ENCODE measurements around the gene TSHZ3.

Gene TSHZ3

DNA sequence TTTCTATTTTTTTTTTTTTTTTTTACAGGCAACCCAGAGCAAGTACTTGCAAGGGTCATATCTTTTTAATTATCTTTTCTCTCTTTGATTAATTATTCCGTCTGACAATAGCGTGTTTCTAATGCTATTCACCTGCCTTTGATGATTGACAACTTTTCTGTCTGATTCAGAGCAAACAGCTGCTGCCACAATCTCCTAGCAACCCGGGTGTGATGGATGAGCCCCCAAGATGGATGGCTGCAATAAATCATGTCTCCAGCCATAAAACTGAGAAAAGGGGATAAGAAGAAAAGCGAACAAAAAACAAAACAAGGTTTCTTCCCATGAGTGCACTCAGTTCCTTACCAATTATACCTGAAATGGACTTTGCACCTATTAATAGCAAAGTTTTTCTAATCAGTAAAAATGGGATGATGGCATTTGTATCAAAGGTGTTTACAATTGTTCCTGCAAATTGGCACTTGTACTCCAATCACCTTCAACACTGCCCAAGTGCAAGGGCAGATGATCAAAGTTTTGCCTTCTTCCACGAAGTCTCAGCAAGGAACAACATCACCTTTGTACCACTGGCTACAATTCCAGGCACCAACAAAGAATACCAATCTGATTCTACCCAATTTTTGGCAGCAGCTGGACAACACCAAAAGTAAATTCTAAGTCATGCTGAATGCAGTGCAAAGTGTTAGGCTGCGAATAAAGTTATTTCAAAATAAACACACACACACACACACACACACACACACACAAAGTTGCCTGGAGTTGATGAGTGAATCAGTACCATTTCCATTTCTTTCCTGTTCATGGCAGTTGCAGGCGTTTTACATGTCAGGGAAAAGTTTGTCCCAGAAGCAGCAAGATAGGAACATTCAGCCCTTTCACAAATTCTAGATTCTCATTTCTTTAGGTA, 12.0 kb downstream of the TSHZ3 start:
- DNase-seq = no peak

GRCh38 chr19:31335716-31336115, 13.5 kb downstream of the TSHZ3 start:
- DNase-seq = no peak

GRCh38 chr19:31334849-31335624, 14.2 kb downstream of the TSHZ3 start:
- no peak for DNase-seq

DNA sequence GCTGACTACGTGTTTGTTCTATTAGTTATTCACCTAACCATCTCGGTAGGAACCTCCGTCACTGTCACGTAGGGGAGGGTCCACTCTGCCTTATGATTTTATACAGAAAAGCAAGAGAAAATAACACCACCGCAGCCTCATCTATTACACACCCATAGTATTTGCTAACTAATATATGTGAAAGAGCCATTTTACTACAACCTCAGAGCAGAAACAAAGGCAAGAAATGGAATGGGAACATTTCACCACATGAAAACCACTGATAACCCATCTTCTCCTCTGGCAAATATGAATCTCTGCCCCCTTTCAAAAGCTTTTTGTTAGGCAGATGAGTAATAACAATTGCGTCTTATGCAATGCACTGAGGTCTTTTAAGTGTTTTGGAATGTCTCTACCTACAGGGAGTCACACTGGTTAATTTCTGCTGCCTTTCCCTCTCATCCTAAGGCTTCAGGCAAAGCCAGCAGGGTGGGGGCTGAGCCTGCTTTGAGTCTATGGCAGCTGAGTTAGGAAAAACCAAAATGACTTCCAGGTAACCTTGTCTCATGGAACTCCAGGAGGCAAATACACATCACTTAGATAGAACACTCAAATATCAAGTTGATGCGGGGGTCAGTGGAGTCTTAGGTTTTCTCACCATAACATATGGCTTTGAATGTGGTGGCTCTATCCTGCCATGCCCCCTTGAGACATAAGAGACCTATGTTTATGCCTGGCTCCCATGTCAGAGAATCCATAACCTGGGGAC, 15.0 kb downstream of the TSHZ3 start:
- no peak for DNase-seq

DNA sequence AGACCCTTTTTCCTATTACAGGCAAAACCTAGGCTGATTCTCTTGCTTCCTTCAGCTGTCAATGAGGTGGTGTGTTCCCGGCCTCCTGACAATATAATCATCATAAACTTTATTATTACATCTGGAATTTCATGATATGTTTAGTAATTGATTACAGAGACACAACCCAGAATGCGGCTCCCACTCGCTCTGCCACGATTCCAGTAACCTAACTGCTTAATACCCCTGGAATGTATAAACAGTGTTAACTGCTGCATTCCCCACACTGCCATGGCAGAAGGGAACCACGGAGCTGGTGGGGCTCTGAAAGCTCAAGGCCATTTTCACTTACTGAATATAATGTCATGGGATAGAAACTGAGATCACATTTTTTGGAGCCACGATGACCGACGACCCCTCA, 17.1 kb downstream of the TSHZ3 start:
- no peak for DNase-seq

DNA sequence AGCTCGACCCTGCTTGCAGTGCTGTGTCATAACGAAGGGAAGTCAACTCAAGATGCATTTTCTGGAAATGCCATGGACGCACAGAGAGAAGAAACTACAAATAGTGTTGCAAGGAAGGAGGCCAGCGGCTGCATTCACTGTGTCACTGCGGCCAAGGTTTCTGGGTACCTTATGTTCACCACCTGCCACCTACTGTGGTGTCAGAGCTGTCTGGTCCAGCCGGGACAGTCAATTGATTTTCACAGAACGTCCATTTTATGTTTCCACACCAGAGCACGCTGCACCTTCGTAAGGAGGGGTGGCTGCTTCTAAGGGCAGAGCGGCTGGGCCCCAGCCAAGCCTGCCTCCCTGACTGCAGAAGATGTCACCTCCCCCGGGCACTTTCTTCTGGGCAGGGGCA, 17.7 kb downstream of the TSHZ3 start:
- DNase-seq = no peak

DNA sequence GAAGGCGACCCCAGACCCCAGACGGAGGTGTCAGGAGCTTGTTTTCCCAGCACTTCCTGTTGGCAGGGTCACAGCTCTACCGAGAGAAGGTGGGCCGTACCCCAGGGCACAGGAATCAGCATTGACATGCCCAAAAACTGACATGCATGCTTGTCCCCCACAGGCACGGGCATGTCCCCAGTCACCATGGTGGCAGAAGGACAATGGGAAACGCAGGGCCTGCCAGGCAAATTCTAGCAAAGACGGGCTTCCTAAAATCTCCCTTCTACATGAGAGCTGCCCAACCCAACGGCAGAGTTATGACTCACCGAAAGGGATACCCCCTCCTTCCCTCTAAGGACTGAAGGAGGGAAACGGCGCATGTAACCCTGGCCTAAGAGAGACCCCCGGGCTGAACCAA, 18.5 kb downstream of the TSHZ3 start:
- no peak for DNase-seq

DNA sequence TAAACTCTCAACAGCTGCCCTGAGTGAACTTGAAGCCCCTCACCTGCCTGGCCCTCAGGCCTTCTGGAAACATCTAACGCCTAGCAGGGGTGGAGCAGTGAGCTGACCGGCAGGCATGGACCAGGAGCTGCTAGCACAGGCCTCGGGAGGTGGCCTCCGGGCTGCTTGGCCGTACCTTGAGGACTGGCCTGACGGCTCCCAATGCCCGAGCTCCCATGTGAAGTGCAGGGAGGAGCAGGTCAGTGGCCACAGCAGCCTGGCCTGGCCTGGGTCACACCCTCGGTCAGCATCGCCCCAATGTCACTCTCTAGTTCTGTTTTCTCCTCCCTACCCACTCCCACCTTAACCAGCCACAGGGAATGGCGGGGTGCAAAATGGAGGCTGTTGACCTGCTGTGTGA, 19.0 kb downstream of the TSHZ3 start:
- DNase-seq = no peak

DNA sequence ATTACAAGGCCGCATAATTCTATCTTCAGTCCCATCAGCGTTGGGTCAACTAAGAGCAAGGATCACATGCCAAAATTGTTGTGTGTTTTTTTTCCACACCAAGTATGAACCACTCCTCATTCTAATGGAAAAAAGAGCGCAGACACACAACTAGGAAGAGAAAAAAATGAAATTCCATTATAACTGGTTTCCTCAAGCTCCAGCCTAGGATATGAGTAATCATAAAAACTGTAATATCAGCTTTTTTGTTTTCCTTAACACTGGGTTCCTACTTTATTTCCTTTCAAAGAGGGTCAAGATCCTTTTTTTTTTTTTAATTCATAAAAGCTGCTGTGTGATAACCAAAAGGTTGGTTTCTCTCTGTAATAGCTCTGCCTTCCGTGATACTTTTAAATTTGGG, 19.4 kb downstream of the TSHZ3 start:
- DNase-seq = no peak

DNA sequence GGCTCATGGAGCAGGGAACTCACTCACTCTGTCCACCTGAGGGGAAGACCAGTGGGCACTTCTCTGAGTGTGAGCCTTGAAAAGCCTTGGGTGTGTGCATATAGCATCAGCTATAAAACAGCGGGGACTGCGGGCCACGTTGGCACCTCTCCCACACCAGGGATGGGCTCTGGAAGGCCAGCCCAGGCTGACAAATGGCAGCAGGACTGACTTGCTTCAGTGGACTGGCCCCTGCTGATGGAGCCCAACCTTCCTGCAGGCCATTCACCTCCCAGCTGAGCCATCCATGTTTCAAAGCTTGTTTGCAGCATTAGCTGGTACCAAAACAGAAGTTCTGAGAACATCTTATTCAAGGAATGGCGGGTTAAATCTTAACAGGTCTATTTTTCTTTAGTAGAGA, 21.0 kb downstream of the TSHZ3 start:
- no peak for DNase-seq

GRCh38 chr19:31326329-31327028, 22.8 kb downstream of the TSHZ3 start:
- DNase-seq = no peak

DNA sequence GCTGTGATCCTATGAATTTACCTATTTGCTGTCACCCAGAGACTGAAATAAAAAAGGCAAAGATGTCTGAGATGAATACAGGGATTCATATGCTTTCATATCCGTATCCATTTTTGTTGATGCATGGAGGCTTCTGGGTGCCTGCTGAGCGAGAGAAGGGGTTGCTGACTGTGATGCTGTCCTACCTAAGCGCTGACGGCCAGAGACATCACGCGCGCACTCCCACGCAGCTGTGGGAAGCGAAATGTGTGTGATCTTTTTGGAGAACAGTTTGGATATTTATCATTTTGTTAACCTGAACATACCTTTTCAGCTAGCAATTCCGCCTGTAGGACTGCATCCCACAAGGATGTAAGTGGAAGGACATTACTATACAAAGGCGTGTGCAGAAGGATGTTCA, 23.9 kb downstream of the TSHZ3 start:
- DNase-seq = no peak

GRCh38 chr19:31319465-31319864, 29.8 kb downstream of the TSHZ3 start:
- DNase-seq = no peak

- DNase-seq = no peak
Observed at GRCh38 chr19:31318790-31319425, 30.3 kb downstream of the TSHZ3 start.

- DNase-seq = no peak
Observed at GRCh38 chr19:31317570-31317969, 31.7 kb downstream of the TSHZ3 start.

GRCh38 chr19:31317093-31317492, 32.1 kb downstream of the TSHZ3 start:
- DNase-seq = no peak

DNA sequence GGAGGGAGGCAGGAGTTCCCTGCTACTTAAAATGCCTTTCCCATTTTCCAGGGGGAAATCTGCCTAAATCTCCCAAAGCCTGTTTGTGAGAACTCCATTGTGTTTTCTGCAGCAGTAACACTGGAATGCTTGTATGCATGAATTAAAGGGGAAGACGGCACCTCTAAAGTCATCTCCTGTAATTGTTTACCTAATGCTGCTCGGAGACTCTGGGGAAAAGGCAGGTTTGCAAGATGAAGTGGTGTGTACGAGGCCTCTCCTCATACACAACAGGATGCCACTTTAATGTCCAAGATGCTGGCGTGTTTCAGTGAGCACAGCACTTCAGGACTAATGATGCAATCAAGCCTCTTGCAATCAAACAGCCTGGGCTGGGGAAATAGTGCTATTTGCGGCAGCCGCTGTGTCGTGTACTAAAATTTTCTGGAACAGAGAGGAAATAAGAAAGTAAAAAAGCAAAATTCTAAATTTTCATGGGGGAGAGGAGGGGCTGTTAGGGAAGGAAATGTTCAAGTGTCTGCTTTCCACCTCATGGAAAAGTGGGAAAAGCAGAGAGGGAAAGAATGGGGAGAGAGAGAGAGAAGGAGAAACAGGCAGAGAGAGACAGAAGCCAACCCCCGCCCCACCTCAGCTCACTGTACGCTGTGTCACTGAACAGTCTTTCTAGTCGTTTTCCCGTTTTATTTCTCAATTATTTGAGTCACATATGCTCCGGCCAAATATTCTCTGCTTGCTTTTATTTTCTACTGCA, 32.9 kb downstream of the TSHZ3 start:
- DNase-seq = no peak

DNA sequence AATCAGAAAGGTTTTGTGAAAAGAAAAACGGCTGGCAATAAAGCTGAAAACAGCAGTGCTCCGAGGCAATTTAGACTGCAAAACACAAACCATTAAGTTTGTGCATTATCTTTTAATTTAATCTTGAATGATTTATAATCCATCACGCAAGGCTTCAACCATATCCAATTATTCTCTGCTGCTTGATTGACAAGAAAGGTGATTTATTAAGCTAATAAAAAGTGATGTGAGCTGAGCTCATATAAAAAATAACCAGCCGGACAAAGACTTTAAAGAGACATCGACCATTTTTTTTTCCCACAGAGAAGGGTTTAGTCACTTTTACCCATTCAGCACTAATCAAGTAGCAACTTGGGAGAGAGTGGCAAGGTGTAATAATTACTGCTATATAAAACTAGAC, 33.6 kb downstream of the TSHZ3 start:
- no peak for DNase-seq

DNA sequence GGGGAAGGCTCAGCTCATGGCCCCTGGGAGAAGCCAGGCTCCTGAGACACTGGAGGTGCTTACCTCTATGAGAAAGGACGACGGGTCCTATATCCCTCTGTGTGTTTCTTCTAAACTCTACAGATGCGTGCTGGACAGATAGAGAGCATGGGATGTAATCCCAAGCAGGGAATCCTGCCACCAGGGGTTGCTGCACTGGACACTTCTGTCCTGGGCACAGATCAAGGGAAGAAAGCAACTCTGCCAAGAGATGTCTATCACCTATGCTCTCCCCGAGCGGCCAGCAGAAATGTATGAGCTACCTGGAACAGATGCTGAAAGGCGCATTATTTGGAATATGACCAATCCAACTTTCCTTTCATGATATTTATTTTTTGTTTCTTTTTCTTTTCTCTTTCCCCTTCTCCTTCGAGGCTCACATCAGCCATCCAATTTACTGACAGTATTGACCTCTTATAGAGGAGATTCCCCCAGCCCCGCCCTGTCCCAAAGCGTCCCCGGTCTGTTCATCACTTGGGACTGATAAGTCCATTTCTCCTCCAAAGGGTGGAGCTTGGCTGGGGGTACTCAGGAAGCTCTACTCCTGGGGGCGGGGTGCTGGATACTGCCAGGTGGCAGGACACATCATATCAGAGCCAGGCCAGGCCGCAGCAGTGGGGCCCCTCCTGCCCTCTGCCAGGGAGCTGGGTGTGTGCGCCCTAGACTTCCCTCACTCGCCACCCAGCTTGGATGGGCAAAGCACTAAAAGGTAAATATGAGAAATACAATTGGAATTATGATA, 34.2 kb downstream of the TSHZ3 start:
- DNase-seq = no peak

DNA sequence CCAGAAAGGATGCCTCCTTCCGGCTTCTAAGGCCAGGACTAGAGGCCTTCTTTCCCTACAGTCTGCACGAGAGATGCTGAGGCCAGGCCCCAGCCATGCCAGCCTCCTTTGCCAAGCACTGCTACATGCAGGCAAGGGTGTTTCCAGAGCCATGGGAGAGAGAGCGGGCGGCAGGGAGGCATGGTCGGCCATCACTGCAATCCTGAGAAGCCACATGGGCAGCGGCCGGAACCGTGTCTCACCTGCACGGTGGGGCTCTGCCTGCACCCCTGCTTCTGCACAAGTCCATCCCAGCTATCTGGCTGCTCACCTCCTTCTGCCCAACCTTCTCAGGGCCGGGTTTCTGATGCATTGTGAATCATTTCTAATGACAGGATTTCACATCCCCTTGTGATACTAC, 35.1 kb downstream of the TSHZ3 start:
- no peak for DNase-seq
